Hindlimb muscle (tissue), 1 donor: Measurements from ENCODE around the gene ALPK3. TPM values are rescaled to one million over a fixed set of nuclear protein-coding genes. Genes with fewer than 3 reads are reported as not detected.
"Not testable (repeated sequence)": the region's sequence is repeated elsewhere in the genome, so short reads cannot be mapped to it uniquely, and the experiment has no call there.

Experiments
- DNase-seq: peaks from one replicate; pipeline ENCODE4 v3.0.0-alpha.2; 2013
- polyA plus RNA-seq: library from polyadenylated mRNA; unstranded; fragments of 120-200 nt; gene quantifications from one replicate; pipeline ENCODE4 v1.2.1, GENCODE V29; 2013; ENCODE audit not compliant: insufficient read length

ALPK3 gene
- polyA plus RNA-seq, 1 donor, result 106 TPM

- DNase-seq, result no peak
These were observed 58.0 kb downstream of the ALPK3 start for GRCh38 chr15:84874981-84875699.

DNA sequence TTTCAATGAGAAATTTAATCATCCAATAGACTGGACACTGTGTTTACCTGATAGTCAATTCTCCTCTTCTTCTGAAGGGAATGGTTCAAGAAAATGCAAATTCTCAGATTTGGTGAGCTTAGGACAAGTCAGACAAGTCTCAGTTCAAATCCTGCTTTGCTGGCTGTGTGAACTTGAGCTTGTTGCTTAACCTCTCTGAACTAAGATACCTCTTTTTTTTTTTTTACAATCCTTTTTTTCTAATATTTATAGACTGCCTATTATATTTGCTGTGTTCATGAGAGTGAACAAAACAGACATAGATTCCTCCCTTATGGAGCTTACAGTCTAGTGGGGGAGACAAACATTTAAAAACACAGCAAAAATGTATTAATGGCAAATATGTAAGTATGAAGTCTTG, 59.1 kb downstream of the ALPK3 start:
- DNase-seq, result no peak

- DNase-seq, result not testable (repeated sequence)
These were observed 60.5 kb downstream of the ALPK3 start for GRCh38 chr15:84877701-84878100.

DNA sequence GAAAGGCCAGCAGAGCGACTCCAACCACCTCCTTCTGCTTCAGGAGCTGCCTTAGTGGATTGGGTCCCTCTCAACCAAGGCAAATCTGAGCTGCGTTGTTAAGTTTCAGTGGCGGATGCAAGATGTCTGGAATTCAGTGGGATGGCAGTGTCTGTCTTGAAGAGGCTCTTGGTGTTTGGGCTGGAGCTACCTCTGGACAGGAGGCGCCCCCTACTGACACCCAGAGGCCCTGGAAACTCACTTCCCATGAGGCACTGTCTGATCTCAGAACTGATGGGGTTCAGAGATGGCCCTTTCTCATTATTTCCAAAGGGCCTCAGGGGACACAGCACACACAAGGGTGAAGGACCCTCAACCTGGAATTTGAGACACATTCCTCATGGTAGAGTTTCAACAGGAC, 61.3 kb downstream of the ALPK3 start:
- DNase-seq, result peak; percentile 47

- DNase-seq, result no peak
These were observed 62.1 kb downstream of the ALPK3 start for GRCh38 chr15:84879088-84879780.

GRCh38 chr15:84880007-84880406, 62.9 kb downstream of the ALPK3 start:
- no peak for DNase-seq

GRCh38 chr15:84880822-84881519, 63.8 kb downstream of the ALPK3 start:
- no peak for DNase-seq

DNA sequence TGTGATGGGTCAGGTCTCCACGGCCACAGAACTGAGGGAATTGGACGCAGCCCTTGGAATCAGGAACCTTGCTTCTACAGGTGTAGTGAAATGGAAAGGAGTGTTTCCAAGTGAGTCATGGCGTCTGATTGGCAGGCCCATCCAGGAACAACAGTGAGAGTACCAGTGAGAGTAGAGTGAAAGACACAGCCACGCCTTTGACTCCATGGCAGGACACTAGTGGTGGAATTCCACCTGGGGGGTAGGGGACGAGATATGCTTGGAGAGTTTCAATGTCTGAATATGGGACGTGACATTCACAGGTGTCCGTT, 64.3 kb downstream of the ALPK3 start:
- no peak for DNase-seq

- DNase-seq, result no peak
These were observed 66.3 kb downstream of the ALPK3 start for GRCh38 chr15:84883466-84883865.

GRCh38 chr15:84883916-84884781, 67.0 kb downstream of the ALPK3 start, which contains the start of gene SLC28A1:
Gene SLC28A1, plus strand, starts transcription at chr15:84884662. Its CDS starts 3,099 bp downstream, at chr15:84887761.
- DNase-seq, result no peak

DNA sequence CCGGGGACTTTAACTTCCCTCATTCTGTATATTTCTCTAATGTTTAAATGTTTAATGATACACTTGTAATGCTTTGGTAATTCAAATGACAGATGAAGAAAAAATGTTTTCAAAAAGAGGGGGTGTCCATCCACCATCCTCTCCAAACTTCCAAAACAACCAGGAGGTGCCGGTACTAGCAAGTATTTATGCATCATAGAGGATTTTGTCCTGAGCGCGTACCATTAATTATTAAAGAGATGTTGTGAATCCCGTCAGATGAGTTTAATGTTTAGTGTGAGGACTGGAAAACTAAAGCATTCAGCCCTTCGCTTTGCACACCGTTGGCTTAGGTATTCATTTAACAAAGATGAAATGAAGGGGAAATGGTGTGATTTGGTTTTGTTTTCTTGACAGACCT, 68.6 kb downstream of the ALPK3 start:
- no peak for DNase-seq

GRCh38 chr15:84886211-84886983, 69.2 kb downstream of the ALPK3 start:
- no peak for DNase-seq

DNA sequence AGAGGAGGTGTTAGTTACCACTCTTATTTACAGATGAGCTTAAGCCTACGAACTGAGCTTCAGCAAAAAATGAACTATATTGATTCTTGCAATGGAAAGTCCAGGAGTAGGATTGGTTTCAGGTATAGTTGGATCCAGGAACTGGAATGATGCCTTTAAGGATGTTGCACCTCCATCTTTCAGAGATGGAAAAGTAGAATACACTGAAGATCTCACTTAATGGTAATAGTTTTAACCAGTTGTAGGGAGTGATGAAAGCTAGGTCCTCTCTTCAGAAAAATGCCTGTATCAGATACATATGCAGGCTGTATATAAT, 69.8 kb downstream of the ALPK3 start:
- DNase-seq, result no peak

GRCh38 chr15:84887938-84888337, 70.8 kb downstream of the ALPK3 start:
- DNase-seq, result no peak

DNA sequence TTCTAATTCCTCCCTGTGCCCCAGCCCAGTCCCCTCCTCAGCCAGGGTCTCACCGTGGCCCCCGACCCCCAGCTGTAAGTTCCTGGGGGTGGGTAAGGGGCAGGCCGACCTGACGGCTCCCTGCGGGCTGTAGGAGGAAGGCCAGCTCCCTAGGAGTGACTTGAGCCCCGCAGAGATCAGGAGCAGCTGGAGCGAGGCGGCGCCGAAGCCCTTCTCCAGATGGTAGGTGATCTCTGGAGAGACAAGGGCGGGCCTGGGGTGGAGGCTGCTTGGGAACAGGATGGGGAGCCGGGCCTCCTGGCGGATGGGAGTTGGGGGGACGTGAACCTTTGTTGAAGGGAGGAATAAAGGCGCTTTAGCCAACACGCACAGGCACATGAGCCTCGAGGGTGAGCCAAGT, 71.5 kb downstream of the ALPK3 start:
- DNase-seq, result no peak

GRCh38 chr15:84889313-84889990, 72.3 kb downstream of the ALPK3 start:
- DNase-seq, result no peak

- DNase-seq, result no peak
These were observed 73.0 kb downstream of the ALPK3 start for GRCh38 chr15:84889991-84890669.

- no peak for DNase-seq
These were observed 73.6 kb downstream of the ALPK3 start for GRCh38 chr15:84890670-84891162.

GRCh38 chr15:84891339-84891738, 74.2 kb downstream of the ALPK3 start:
- DNase-seq, result no peak

DNA sequence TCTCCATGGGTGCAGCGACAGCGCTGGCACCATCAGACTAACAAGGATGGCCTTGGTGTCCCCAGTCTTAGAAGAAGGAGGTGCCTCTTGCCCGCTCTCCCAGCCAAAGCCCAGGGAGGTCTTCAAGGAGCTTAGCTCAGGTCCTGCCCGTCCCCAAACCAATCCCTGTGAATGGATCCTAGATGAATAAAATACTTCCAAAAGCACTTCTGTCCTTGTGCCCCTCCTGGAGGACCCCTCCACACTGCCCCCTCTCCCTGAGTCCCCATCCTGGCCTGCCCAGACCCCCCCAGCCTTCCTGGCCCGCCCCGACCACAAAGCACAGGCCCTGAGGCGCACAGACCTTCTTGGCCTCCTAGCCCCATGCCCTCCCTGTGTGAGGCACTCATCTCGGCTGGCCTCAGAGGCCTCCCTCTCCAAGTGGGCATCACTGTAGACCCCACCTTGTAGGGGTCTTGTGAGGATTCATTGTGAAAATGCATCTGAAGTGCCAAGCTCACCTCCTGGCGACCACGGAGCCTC, 75.7 kb downstream of the ALPK3 start:
- DNase-seq, result no peak
